ENCODE measurements around the gene ASGR1. TPM values are rescaled to one million over a fixed set of nuclear protein-coding genes. Genes with fewer than 3 reads are reported as not detected.
"Not testable (repeated sequence)": the region's sequence is repeated elsewhere in the genome, so short reads cannot be mapped to it uniquely, and the experiment has no call there.

ASGR1 gene
- total RNA-seq, 2 experiments from 2014 or later = 0.63 to 1.3 TPM

GRCh38 chr17:7169565-7169908 is 9.6 kb downstream of the ASGR1 start:
- DNase-seq; H3K36me3 Mint-ChIP-seq (ENCODE audit: low read depth); H3K9me3 Mint-ChIP-seq (ENCODE audit: insufficient read depth); H3K4me3 Mint-ChIP-seq; ATAC-seq; H3K4me1 Mint-ChIP-seq (ENCODE audit: low read depth); H3K27me3 Mint-ChIP-seq (ENCODE audit: low read depth); POLR2A ChIA-PET; H3K27ac Mint-ChIP-seq: not testable (repeated sequence)
- CTCF ChIA-PET = interaction anchor here (1.1 to 1.9 kb wide), 2 partner anchors 33 to 123 kb away, joined by 3 to 6 read pairs; no protein-coding TSS in a partner anchor

GRCh38 chr17:7168841-7169564 is 10.2 kb downstream of the ASGR1 start:
- H3K4me3 Mint-ChIP-seq; H3K4me1 Mint-ChIP-seq (ENCODE audit: low read depth); ATAC-seq; H3K27me3 Mint-ChIP-seq (ENCODE audit: low read depth); DNase-seq; H3K9me3 Mint-ChIP-seq (ENCODE audit: insufficient read depth); POLR2A ChIA-PET; H3K36me3 Mint-ChIP-seq (ENCODE audit: low read depth); H3K27ac Mint-ChIP-seq: not testable (repeated sequence)
- CTCF ChIA-PET = interaction anchor here (1.1 to 1.9 kb wide), 2 partner anchors 33 to 123 kb away, joined by 3 to 6 read pairs; no protein-coding TSS in a partner anchor

- Mint-ChIP-seq H3K36me3 (ENCODE audit: low read depth) (no peaks in the 10 kb centered on the region), H3K4me1 (ENCODE audit: low read depth) (no peaks in the 10 kb centered on the region), H3K27me3 (ENCODE audit: low read depth) (peaks cover 6% of the 10 kb centered on the region), H3K4me3 (no peak overlapping the region), H3K27ac (no peak overlapping the region), H3K9me3 (ENCODE audit: insufficient read depth) (peaks cover 3% of the 10 kb centered on the region)
- ChIA-PET CTCF (interaction anchor here (1.3 kb wide), 1 partner anchor 9 kb away, joined by 6 read pairs; no protein-coding TSS in a partner anchor), POLR2A (no interaction called here)
- DNase-seq (no peak), ATAC-seq (no peak)
These were observed 11.3 kb downstream of the ASGR1 start for GRCh38 chr17:7167832-7168231.

- Mint-ChIP-seq H3K9me3 (ENCODE audit: insufficient read depth) (peaks cover 3% of the 10 kb centered on the region), H3K4me3 (no peak overlapping the region), H3K27ac (no peak overlapping the region), H3K36me3 (ENCODE audit: low read depth) (no peaks in the 10 kb centered on the region), H3K4me1 (ENCODE audit: low read depth) (no peaks in the 10 kb centered on the region), H3K27me3 (ENCODE audit: low read depth) (peaks cover 6% of the 10 kb centered on the region)
- ATAC-seq = no peak
- CTCF ChIA-PET = interaction anchor here (1.3 kb wide), 1 partner anchor 10 kb away, joined by 6 read pairs; no protein-coding TSS in a partner anchor
- DNase-seq = no peak
- POLR2A ChIA-PET = no interaction called here
These were observed 12.3 kb downstream of the ASGR1 start for GRCh38 chr17:7166873-7167272.

DNA sequence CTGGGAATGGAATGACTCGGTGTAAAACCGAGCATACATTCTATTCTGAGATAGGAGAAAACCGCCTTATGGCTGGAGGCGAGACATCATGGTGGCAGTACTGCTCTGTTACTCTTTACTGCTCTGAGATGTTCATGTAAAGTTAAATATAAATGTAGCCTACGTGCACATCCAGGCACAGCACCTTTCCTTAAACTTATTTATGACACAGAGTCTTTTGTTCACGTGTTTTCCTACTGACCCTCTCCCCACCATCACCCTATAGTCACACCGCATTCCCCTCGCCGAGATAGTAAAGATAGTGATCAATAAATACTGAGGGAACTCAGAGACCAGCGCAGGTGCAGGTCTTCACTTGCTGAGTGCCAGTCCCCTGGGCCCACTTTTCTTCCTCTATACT is 19.6 kb downstream of the ASGR1 start:
- not testable (repeated sequence) for H3K4me3 Mint-ChIP-seq; H3K36me3 Mint-ChIP-seq (ENCODE audit: low read depth); H3K27ac Mint-ChIP-seq

DNA sequence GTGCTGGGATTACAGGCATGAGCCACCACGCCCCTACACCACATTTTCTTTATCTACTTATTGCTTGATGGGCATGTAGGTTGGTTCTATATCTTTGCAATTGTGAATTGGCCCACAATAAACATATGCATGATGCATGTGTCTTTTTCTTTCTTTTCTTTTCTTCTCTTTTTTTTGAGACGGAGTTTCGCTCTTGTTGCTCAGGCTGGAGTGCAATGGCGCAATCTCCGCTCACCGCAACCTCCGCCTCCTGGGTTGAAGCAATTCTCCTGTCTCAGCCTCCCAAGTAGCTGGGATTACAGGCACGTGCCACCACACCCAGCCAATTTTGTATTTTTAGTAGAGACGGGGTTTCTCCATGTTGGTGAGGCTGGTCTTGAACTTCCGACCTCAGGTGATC is 20.7 kb downstream of the ASGR1 start:
- H3K4me1 Mint-ChIP-seq (ENCODE audit: low read depth); H3K27ac Mint-ChIP-seq; H3K9me3 Mint-ChIP-seq (ENCODE audit: insufficient read depth); POLR2A ChIA-PET; H3K4me3 Mint-ChIP-seq; H3K36me3 Mint-ChIP-seq (ENCODE audit: low read depth); DNase-seq; ATAC-seq: not testable (repeated sequence)
- peaks cover 15% of the 10 kb centered on the region for H3K27me3 Mint-ChIP-seq (ENCODE audit: low read depth)
- CTCF ChIA-PET = interaction anchor here (2.4 kb wide), 1 partner anchor 21 kb away, joined by 8 read pairs; no protein-coding TSS in a partner anchor

More for the DNA sequence above, 19.6 kb downstream of the ASGR1 start:
- H3K9me3 Mint-ChIP-seq (ENCODE audit: insufficient read depth); H3K4me1 Mint-ChIP-seq (ENCODE audit: low read depth); DNase-seq; ATAC-seq; POLR2A ChIA-PET; CTCF ChIA-PET; H3K27me3 Mint-ChIP-seq (ENCODE audit: low read depth): not testable (repeated sequence)

DNA sequence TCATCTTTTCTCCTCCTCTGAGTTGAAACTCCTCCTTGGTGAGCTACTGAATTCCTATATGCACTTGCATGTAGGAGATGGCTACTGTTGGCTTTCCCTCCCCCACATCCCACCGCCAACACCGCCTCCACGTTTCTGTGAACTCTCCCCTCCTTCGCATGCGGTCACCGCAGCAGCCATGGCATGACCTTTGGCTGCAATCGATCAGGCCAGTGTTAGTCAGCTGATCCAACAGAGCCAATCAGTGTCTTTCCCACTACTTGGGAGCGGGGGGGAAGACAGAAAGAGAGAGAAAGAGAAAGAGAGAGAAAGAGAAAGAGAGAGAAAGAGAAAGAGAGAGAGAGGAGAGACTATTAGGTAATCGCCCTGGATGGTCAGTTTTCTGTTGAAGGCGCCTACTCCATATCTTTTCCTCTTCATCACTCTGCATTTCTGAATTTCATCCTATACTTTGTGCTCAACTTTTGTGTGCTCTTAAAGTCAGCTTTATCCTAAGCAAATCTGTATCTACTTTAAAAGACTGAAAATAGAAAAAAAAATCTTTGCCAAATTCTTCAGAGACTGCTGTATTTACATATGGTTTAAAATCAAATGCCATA is 22.7 kb downstream of the ASGR1 start:
- no peak for DNase-seq
- no peak for ATAC-seq
- H3K4me3 Mint-ChIP-seq = no peak overlapping the region
- peaks cover 20% of the 10 kb centered on the region for H3K27me3 Mint-ChIP-seq (ENCODE audit: low read depth)
- no peaks in the 10 kb centered on the region for H3K9me3 Mint-ChIP-seq (ENCODE audit: insufficient read depth)
- H3K27ac Mint-ChIP-seq = no peak overlapping the region
- ChIA-PET POLR2A (interaction anchor here (0.7 kb wide), 1 partner anchor 396 kb away, joined by 3 read pairs; no protein-coding TSS in a partner anchor), CTCF (interaction anchor here (1.4 to 1.6 kb wide), 2 partner anchors 22 to 23 kb away, joined by 3 read pairs; no protein-coding TSS in a partner anchor)
- no peaks in the 10 kb centered on the region for H3K36me3 Mint-ChIP-seq (ENCODE audit: low read depth)
- H3K4me1 Mint-ChIP-seq (ENCODE audit: low read depth) = no peaks in the 10 kb centered on the region

- no peak for DNase-seq
- no peak overlapping the region for H3K27ac Mint-ChIP-seq
- no peaks in the 10 kb centered on the region for H3K36me3 Mint-ChIP-seq (ENCODE audit: low read depth)
- H3K4me1 Mint-ChIP-seq (ENCODE audit: low read depth) = no peaks in the 10 kb centered on the region
- no peak overlapping the region for H3K4me3 Mint-ChIP-seq
- H3K9me3 Mint-ChIP-seq (ENCODE audit: insufficient read depth) = no peaks in the 10 kb centered on the region
- no peak for ATAC-seq
- peaks cover 4% of the 10 kb centered on the region for H3K27me3 Mint-ChIP-seq (ENCODE audit: low read depth)
- ChIA-PET CTCF (interaction anchor here (1.0 to 1.4 kb wide), 2 partner anchors 96 to 102 kb away, joined by 5 read pairs; no protein-coding TSS in a partner anchor), POLR2A (no interaction called here)
These were observed 31.4 kb downstream of the ASGR1 start for GRCh38 chr17:7147772-7148171.

DNA sequence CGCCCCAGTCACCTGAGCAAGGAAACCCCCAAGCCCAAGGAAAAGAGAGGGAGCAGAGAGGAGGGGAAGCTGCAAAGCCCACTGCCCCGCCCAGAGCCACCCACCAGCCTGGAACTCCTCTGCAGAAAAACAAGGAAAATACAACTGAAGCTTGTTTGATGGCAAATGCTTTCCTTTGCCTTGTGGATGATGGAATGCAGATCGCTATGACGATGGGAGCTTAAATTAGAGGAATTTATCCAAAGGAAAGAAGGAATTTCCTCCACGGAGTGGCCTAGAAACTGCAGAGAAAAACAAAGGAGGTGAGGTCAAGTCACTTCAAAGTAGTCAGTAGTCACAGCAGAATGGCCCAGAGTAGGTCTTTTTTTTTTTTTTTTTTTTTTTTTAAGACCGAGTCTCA is 33.1 kb downstream of the ASGR1 start:
- ATAC-seq = no peak

DNA sequence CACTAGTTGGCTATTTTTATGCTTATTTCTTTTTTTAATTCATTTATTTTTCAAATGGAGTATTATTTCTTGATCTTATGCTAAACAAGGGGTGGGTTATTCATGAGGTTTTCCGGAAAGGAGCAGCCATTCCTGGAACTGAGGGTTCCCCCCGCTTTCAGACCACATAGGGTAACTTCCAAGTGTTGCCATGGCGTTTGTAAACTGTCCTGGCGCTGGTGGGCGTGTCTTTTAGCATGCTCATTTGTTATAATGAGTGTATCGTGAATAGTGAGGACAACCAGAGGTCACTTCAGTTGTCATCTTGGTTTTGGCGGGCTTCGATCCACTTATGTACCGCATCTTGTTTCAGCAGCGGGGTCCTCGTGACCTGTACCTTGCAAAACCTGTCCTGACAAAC is 35.0 kb downstream of the ASGR1 start:
- Mint-ChIP-seq H3K36me3 (ENCODE audit: low read depth) (no peaks in the 10 kb centered on the region), H3K27ac (no peak overlapping the region), H3K4me3 (no peak overlapping the region), H3K9me3 (ENCODE audit: insufficient read depth) (no peaks in the 10 kb centered on the region), H3K27me3 (ENCODE audit: low read depth) (no peaks in the 10 kb centered on the region), H3K4me1 (ENCODE audit: low read depth) (no peaks in the 10 kb centered on the region)
- POLR2A ChIA-PET = no interaction called here
- DNase-seq = no peak
- no peak for ATAC-seq
- CTCF ChIA-PET = interaction anchor here (1.6 kb wide), 1 partner anchor 12 kb away, joined by 3 read pairs; no protein-coding TSS in a partner anchor

More for the DNA sequence above, 33.1 kb downstream of the ASGR1 start:
- Mint-ChIP-seq H3K36me3 (ENCODE audit: low read depth) (no peaks in the 10 kb centered on the region), H3K9me3 (ENCODE audit: insufficient read depth) (no peaks in the 10 kb centered on the region), H3K4me3 (no peak overlapping the region), H3K27me3 (ENCODE audit: low read depth) (no peaks in the 10 kb centered on the region), H3K4me1 (ENCODE audit: low read depth) (no peaks in the 10 kb centered on the region), H3K27ac (no peak overlapping the region)
- no peak for DNase-seq
- ChIA-PET POLR2A (no interaction called here), CTCF (no interaction called here)

GRCh38 chr17:7141824-7142223 is 37.3 kb downstream of the ASGR1 start:
- H3K27me3 Mint-ChIP-seq (ENCODE audit: low read depth) = no peaks in the 10 kb centered on the region
- H3K4me1 Mint-ChIP-seq (ENCODE audit: low read depth) = no peaks in the 10 kb centered on the region
- H3K4me3 Mint-ChIP-seq = no peak overlapping the region
- POLR2A ChIA-PET = interaction anchor here (0.6 to 1.6 kb wide), 2 partner anchors 96 to 226 kb away, joined by 3 to 5 read pairs; no protein-coding TSS in a partner anchor
- no peak for ATAC-seq
- H3K27ac Mint-ChIP-seq = no peak overlapping the region
- no peaks in the 10 kb centered on the region for H3K36me3 Mint-ChIP-seq (ENCODE audit: low read depth)
- DNase-seq = no peak
- CTCF ChIA-PET = interaction anchor here (11.1 kb wide), 1 partner anchor 92 kb away, joined by 395 read pairs; the partner anchor contains the start of gene SLC16A11
- no peaks in the 10 kb centered on the region for H3K9me3 Mint-ChIP-seq (ENCODE audit: insufficient read depth)

DNA sequence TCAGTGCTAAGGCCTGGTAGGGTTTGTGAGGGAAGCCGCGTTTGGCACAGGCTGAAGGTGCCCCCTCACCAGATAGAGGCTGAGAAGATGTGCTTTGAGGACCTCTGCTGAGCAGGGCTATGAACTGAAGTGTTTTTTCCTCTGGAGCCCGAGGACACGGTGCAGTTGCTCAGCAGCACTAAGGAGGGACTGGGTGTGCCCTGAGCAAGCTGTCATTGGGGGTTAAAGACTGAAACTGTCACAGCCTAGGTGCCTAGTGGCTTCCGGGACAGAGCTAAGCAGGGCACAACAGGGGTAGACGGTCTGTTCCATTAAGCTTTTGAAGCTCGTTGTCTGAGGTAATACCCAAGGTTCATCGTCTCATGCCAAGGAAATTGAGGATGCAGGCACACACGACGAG is 39.8 kb downstream of the ASGR1 start:
- no peaks in the 10 kb centered on the region for H3K27me3 Mint-ChIP-seq (ENCODE audit: low read depth)
- ATAC-seq (no peak), DNase-seq (no peak)
- no peaks in the 10 kb centered on the region for H3K36me3 Mint-ChIP-seq (ENCODE audit: low read depth)
- no peak overlapping the region for H3K4me3 Mint-ChIP-seq
- no peaks in the 10 kb centered on the region for H3K9me3 Mint-ChIP-seq (ENCODE audit: insufficient read depth)
- ChIA-PET CTCF (interaction anchor here (1.8 to 11.1 kb wide), 2 partner anchors 38 to 89 kb away, joined by 9 to 395 read pairs; partner anchors contain the start of gene SLC16A11), POLR2A (no interaction called here)
- H3K27ac Mint-ChIP-seq = no peak overlapping the region
- no peaks in the 10 kb centered on the region for H3K4me1 Mint-ChIP-seq (ENCODE audit: low read depth)
